ENCODE results near the gene MBOAT2.
"Not testable (repeated sequence)": the region's sequence is repeated elsewhere in the genome, so short reads cannot be mapped to it uniquely, and the experiment has no call there.

The MBOAT2 gene

DNA sequence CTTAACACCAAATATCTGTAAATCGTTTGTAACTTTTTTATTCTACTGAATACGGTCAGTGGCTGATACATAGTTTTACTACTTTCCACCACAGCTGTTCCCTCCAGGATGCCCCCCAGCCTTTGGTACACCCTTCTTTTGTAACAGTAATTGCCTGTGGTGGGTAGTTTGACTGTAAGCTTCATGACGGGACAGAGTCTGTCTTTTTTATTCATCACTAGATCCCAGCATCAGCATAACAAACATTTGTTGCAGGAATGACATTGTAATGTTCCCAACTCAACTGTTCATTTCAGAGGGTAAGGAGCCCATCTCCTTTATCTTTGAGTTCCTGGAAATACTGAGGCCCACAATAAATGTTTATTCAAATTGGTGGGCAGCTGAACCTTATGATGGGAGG lies 67.5 kb downstream of the MBOAT2 start:
- H3K79me2 ChIP-seq (ENCODE audit: insufficient read depth, low read length), result no peaks in the 10 kb centered on the region
- H2AFZ ChIP-seq (ENCODE audit: low read depth, low read length, severe bottlenecking), result no peak overlapping the region
- no peaks in the 10 kb centered on the region for H4K20me1 ChIP-seq (ENCODE audit: low read depth, low read length)
- no peaks in the 10 kb centered on the region for H3K36me3 ChIP-seq (ENCODE audit: low read length)
- H3K9ac ChIP-seq (ENCODE audit: low read length), result no peak overlapping the region
- TF ChIP-seq, protein P1, sequence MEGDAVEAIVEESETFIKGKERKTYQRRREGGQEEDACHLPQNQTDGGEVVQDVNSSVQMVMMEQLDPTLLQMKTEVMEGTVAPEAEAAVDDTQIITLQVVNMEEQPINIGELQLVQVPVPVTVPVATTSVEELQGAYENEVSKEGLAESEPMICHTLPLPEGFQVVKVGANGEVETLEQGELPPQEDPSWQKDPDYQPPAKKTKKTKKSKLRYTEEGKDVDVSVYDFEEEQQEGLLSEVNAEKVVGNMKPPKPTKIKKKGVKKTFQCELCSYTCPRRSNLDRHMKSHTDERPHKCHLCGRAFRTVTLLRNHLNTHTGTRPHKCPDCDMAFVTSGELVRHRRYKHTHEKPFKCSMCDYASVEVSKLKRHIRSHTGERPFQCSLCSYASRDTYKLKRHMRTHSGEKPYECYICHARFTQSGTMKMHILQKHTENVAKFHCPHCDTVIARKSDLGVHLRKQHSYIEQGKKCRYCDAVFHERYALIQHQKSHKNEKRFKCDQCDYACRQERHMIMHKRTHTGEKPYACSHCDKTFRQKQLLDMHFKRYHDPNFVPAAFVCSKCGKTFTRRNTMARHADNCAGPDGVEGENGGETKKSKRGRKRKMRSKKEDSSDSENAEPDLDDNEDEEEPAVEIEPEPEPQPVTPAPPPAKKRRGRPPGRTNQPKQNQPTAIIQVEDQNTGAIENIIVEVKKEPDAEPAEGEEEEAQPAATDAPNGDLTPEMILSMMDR (IDR thresholded peaks at IDR 0.05; ENCODE audit: insufficient read depth, low read length, poor library complexity, severe bottlenecking), result no peak
- peaks cover 3% of the 10 kb centered on the region; the same call in 1 of the 2 replicates for H3K27me3 ChIP-seq (ENCODE audit: low read length)
- H3F3A ChIP-seq (ENCODE audit: insufficient read depth), result no peaks in the 10 kb centered on the region
- H3K9me2 ChIP-seq (replicated peaks; ENCODE audit: insufficient read depth, low read length), result no peaks in the 10 kb centered on the region
- no peak overlapping the region for H3K4me3 ChIP-seq (ENCODE audit: insufficient read depth, low read length, poor library complexity, severe bottlenecking)
- H3K4me2 ChIP-seq (ENCODE audit: low read depth, low read length, poor library complexity, severe bottlenecking), result no peak overlapping the region
- H3K9me3 ChIP-seq (ENCODE audit: insufficient read depth, low read length), result no peaks in the 10 kb centered on the region
- H3K27ac ChIP-seq (ENCODE audit: low read depth, low read length), result no peak overlapping the region

DNA sequence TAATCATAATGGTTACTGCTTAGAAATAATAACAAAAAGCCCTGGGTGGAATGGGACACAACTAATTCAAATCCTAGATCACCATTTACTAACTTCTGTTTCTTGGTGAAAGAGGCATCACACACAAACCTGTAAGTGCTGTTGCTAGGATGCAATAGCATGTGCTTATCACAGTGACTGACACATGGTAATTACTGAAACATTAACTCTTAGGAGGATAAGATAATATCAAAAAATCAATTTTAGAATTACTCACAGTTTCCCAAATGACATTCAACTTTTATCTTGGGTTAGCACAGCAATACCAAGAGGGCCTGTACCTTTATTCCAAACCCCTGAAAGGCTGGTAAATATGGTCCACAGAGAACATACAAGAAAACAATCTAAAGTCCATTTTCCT lies 69.1 kb downstream of the MBOAT2 start:
- Histone ChIP-seq H3K4me3 (ENCODE audit: insufficient read depth, low read length, poor library complexity, severe bottlenecking) (no peak overlapping the region), H3K9ac (ENCODE audit: low read length) (no peak overlapping the region), H2AFZ (ENCODE audit: low read depth, low read length, severe bottlenecking) (no peak overlapping the region), H3K27me3 (ENCODE audit: low read length) (peaks cover 3% of the 10 kb centered on the region; the same call in 1 of the 2 replicates), H3F3A (ENCODE audit: insufficient read depth) (no peaks in the 10 kb centered on the region), H4K20me1 (ENCODE audit: low read depth, low read length) (no peaks in the 10 kb centered on the region), H3K36me3 (ENCODE audit: low read length) (no peaks in the 10 kb centered on the region), H3K79me2 (ENCODE audit: insufficient read depth, low read length) (no peaks in the 10 kb centered on the region), H3K27ac (ENCODE audit: low read depth, low read length) (no peak overlapping the region), H3K9me3 (ENCODE audit: insufficient read depth, low read length) (no peaks in the 10 kb centered on the region), H3K4me2 (ENCODE audit: low read depth, low read length, poor library complexity, severe bottlenecking) (no peak overlapping the region), H3K9me2 (replicated peaks; ENCODE audit: insufficient read depth, low read length) (no peaks in the 10 kb centered on the region)
- no peak for TF ChIP-seq EZH2phosphoT487 (conservative IDR thresholded peaks at IDR 0.05; ENCODE audit: low read length)
- TF ChIP-seq, protein P1 (IDR thresholded peaks at IDR 0.05; ENCODE audit: insufficient read depth, low read length, poor library complexity, severe bottlenecking), result no peak

DNA sequence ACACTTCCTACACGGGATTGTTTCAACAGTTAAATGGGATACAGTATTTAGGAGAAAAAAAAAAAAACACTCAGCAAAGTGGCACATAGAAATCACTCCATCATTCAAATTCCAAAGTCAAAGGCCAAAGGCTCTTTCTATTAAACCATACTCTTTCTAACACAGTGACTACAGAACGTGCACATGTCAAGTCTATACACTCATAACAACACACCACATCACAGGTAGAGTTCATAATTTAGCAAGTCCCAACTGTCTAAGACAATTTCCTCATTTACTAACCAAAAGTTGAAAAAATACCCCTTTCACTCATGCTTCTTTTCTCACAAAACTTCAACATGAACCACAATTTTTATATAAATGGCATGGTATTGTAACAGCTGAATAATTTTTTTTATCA lies 70.8 kb downstream of the MBOAT2 start:
- no peak overlapping the region for H3K4me2 ChIP-seq (ENCODE audit: low read depth, low read length, poor library complexity, severe bottlenecking)
- H2AFZ ChIP-seq (ENCODE audit: low read depth, low read length, severe bottlenecking), result no peak overlapping the region
- H3K36me3 ChIP-seq (ENCODE audit: low read length), result no peaks in the 10 kb centered on the region
- H3K27ac ChIP-seq (ENCODE audit: low read depth, low read length), result no peak overlapping the region
- H3K9ac ChIP-seq (ENCODE audit: low read length), result no peak overlapping the region
- H3F3A ChIP-seq (ENCODE audit: insufficient read depth), result no peaks in the 10 kb centered on the region
- H4K20me1 ChIP-seq (ENCODE audit: low read depth, low read length), result no peaks in the 10 kb centered on the region
- no peaks in the 10 kb centered on the region for H3K79me2 ChIP-seq (ENCODE audit: insufficient read depth, low read length)
- no peaks in the 10 kb centered on the region for H3K9me3 ChIP-seq (ENCODE audit: insufficient read depth, low read length)
- no peak for TF ChIP-seq EZH2phosphoT487 (conservative IDR thresholded peaks at IDR 0.05; ENCODE audit: low read length)
- TF ChIP-seq, protein P1 (IDR thresholded peaks at IDR 0.05; ENCODE audit: insufficient read depth, low read length, poor library complexity, severe bottlenecking), result no peak
- H3K4me3 ChIP-seq (ENCODE audit: insufficient read depth, low read length, poor library complexity, severe bottlenecking), result no peak overlapping the region
- peaks cover 3% of the 10 kb centered on the region; the same call in 1 of the 2 replicates for H3K27me3 ChIP-seq (ENCODE audit: low read length)
- H3K9me2 ChIP-seq (replicated peaks; ENCODE audit: insufficient read depth, low read length), result no peaks in the 10 kb centered on the region

DNA sequence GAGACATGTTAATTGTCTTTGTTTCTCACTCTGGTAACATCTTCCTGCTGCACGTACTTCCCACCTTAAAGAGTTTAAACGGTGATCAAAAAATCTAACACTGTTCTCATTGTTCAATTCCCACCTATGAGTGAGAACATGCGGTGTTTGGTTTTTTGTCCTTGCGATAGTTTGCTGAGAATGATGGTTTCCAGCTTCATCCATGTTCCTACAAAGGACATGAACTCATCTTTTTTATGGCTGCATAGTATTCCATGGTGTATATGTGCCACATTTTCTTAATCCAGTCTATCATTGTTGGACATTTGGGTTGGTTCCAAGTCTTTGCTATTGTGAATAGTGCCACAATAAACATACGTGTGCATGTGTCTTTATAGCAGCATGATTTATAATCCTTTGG lies 73.3 kb downstream of the MBOAT2 start:
- not testable (repeated sequence) for H3K27ac ChIP-seq (ENCODE audit: low read depth, low read length); H3K27me3 ChIP-seq (ENCODE audit: low read length); H3K4me3 ChIP-seq (ENCODE audit: insufficient read depth, low read length, poor library complexity, severe bottlenecking); H3K9me3 ChIP-seq (ENCODE audit: insufficient read depth, low read length); H3K79me2 ChIP-seq (ENCODE audit: insufficient read depth, low read length); H4K20me1 ChIP-seq (ENCODE audit: low read depth, low read length); H3K9ac ChIP-seq (ENCODE audit: low read length); H3K9me2 ChIP-seq (replicated peaks; ENCODE audit: insufficient read depth, low read length); H3K36me3 ChIP-seq (ENCODE audit: low read length); H2AFZ ChIP-seq (ENCODE audit: low read depth, low read length, severe bottlenecking); H3F3A ChIP-seq (ENCODE audit: insufficient read depth); H3K4me2 ChIP-seq (ENCODE audit: low read depth, low read length, poor library complexity, severe bottlenecking)

All from SU-DHL-6 (cell line).